Right lobe of liver (tissue), 4 donors: Measurements from ENCODE around the gene ALG3.

Experiments
- CTCF ChIP-seq, 4 donors: fragments of 200-600 bp in 3 of 4; fragments of 450-650 bp in 1 of 4; IDR thresholded peaks; one replicate each; pipeline versions ENCODE4 v1.5.1 to v1.8.0; 2016 to 2022; ENCODE audit warnings: antibody characterized with exemption in 4 of 4, mild to moderate bottlenecking in 2 of 4
- POLR2A ChIP-seq: fragments of 450-650 bp; IDR thresholded peaks from one replicate; pipeline ENCODE4 v1.6.1; 2017; ENCODE audit warnings: antibody characterized with exemption, mild to moderate bottlenecking
- donor health status: DM: no; HTN: no; CAD: no.
- donor health status: DM: no; HTN: no; CAD: no.
- donor health status: DM: no; HTN: yes; CAD: no.

DNA sequence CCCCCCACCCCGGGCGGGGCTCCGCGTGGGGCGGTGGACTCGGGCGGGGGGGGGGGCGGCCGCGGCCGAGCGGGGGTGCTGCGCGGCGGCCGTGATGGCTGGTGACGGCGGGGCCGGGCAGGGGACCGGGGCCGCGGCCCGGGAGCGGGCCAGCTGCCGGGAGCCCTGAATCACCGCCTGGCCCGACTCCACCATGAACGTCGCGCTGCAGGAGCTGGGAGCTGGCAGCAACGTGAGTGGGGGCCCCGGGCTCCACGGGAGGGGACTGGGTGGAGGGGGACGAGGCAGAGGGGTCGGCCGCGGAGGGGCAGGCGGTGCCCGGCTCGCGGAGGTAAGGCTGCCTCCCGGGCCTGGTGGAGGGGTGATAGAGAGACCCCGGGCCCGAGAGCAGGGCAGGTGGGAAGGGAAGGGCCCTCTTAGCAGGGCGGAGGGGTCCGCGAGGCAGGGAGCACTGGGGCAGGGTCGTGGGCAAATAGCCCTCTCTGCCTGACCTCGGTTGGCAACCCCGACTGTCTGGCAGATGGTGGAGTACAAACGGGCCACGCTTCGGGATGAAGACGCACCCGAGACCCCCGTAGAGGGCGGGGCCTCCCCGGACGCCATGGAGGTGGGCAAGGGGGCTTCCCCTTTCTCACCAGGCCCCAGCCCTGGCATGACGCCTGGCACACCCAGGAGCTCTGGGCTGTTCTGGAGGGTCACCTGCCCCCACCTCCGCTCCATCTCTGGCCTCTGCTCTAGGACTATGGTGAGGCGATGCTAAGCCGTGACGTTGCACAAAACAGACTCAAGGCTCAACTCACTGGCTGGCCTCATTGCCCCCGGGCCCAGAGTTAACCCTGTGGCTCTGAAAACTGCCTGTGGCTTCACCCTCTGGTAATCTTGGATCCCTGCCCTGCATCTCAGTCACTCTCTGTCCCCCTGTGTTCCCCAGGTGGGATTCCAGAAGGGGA, 27.5 kb upstream of the ALG3 start, which contains the start of gene ECE2:
- TF ChIP-seq CTCF (IDR thresholded peaks at IDR 0.05) = no peak
- no peak for TF ChIP-seq POLR2A
